ENCODE measurements around the gene SLC26A5.

Gene SLC26A5

GRCh38 chr7:103398483-103399127 lies 47.4 kb downstream of the SLC26A5 start:
- DNase-seq, result no peak

GRCh38 chr7:103396471-103396870 lies 49.5 kb downstream of the SLC26A5 start:
- DNase-seq, result no peak

- DNase-seq, result no peak
Observed at GRCh38 chr7:103395071-103395470, 50.9 kb downstream of the SLC26A5 start.

- no peak for DNase-seq
Observed at GRCh38 chr7:103394566-103394965, 51.4 kb downstream of the SLC26A5 start.

GRCh38 chr7:103391976-103392375 lies 54.0 kb downstream of the SLC26A5 start:
- no peak for DNase-seq

- DNase-seq, result no peak
Observed at GRCh38 chr7:103391150-103391549, 54.9 kb downstream of the SLC26A5 start.

- DNase-seq, result no peak
Observed at GRCh38 chr7:103389263-103389662, 56.7 kb downstream of the SLC26A5 start.

- no peak for DNase-seq
Observed at GRCh38 chr7:103388469-103389140, 57.4 kb downstream of the SLC26A5 start.

- no peak for DNase-seq
Observed at GRCh38 chr7:103387242-103387641, 58.8 kb downstream of the SLC26A5 start.

- DNase-seq, result no peak
Observed at GRCh38 chr7:103382032-103382402, 64.0 kb downstream of the SLC26A5 start.

- no peak for DNase-seq
Observed at GRCh38 chr7:103381280-103382031, 64.6 kb downstream of the SLC26A5 start.

GRCh38 chr7:103380395-103381191 lies 65.4 kb downstream of the SLC26A5 start:
- no peak for DNase-seq

- no peak for DNase-seq
Observed at GRCh38 chr7:103379270-103379975, 66.6 kb downstream of the SLC26A5 start.

GRCh38 chr7:103373866-103374643 lies 72.0 kb downstream of the SLC26A5 start:
- DNase-seq, result peak in 1 of 5 experiments; percentile 57

- no peak for DNase-seq
Observed at GRCh38 chr7:103369432-103369831, 76.6 kb downstream of the SLC26A5 start.

- peak in 1 of 5 experiments; percentile 26 for DNase-seq
Observed at GRCh38 chr7:103349805-103350204, 96.2 kb downstream of the SLC26A5 start.

GRCh38 chr7:103348959-103349358 lies 97.0 kb downstream of the SLC26A5 start:
- DNase-seq, result no peak

- peak in 1 of 5 experiments; percentile 40 for DNase-seq
Observed at GRCh38 chr7:103348452-103348851, 97.6 kb downstream of the SLC26A5 start.

GRCh38 chr7:103347507-103348267 lies 98.3 kb downstream of the SLC26A5 start, which contains the start of gene PSMC2:
Gene PSMC2, plus strand, starts transcription at chr7:103347643. Its CDS starts 69 bp downstream, at chr7:103347712.
- peak; percentile 39 to 95 (median 74) for DNase-seq

- DNase-seq, result no peak
Observed at GRCh38 chr7:103346396-103346795, 99.6 kb downstream of the SLC26A5 start.

All from T-helper 2 cell (primary cell).